Retina (tissue), 1 donor: ENCODE measurements around the gene ORM2.
A peak's percentile ranks its signal among the peaks of the same experiment; 100 is the strongest.

ENCODE experiments used
- DNase-seq: peaks from one replicate; pipeline ENCODE4 v3.0.0-alpha.2; 2016

Gene ORM2

GRCh38 chr9:114334490-114334889 lies 4.8 kb downstream of the ORM2 start:
- no peak for DNase-seq

DNA sequence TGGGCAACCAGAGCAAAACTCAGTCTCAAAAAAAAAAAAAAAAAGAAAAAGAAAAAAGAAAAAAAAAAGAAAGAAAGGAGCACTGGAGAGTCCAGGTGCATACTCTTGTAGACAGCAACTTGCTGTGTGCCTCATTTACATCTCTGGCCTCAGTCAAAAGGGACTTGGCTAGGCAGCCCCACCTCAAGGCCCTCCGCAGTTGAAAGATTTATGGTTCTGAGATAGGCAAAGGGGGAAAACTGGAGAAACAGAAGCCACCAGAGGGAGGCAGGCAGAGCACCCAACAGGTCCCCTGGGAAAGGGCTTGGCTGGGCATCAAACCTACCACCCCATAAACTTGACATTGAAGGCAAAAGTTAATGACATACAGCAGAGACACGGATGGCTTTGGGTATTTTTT lies 6.1 kb downstream of the ORM2 start:
- no peak for DNase-seq

GRCh38 chr9:114336157-114336556 lies 6.5 kb downstream of the ORM2 start:
- no peak for DNase-seq

DNA sequence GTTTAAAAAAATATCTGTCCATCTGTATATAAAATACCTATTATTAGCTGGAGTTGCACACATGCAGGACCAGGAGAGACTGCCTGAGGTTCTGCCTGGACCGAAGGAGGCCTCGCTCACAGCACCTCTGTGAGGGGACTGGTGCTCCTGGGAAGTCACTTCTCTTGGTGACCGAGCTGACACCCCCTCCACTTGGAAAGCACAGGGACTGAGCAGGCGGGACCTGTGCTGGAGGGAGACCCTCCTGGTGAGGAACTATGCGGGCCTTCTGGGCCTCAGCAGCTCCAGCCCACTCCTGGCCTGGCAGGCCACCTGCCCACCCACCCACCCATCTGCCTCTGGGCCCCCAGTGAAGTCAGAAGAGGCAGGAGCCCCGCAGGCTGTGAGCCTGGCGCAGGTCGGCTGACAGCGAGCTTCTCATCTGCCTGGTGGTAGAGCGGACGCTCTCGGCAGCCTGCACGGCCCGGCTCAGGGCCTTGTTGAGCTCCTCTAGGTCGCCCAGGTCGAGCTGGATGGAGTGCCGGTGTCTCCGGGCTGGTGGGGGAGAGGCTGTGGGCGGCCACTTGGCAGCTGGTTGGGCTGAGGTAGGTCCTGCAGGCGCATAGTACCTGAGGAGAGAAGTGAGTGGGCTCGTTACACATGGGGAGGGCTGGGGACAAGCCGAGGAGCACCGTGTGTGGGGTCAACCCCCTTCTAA lies 7.2 kb downstream of the ORM2 start:
- no peak for DNase-seq

DNA sequence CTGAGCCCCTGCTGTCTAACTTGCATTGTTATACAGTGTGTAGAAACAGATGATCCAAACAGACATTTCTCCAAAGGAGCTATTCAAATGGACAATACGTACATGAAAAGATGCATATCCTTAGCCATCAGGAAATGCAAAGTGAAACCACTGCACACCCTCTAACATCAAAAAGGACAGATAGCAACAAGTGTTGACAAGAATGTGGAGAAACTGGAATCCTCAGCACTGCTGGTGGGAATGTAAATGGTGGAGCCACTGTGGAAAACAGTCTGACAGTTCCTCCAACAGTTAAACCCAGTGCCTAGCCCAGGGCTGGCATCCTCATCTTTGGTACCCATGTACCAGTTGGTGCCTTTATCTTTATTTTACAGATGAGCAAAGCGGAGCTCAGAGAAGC lies 8.5 kb downstream of the ORM2 start:
- DNase-seq, result no peak

GRCh38 chr9:114339130-114339908 lies 9.7 kb downstream of the ORM2 start:
- DNase-seq, result peak; percentile 32

- DNase-seq, result no peak
These were observed 11.6 kb downstream of the ORM2 start for GRCh38 chr9:114341152-114341830.

DNA sequence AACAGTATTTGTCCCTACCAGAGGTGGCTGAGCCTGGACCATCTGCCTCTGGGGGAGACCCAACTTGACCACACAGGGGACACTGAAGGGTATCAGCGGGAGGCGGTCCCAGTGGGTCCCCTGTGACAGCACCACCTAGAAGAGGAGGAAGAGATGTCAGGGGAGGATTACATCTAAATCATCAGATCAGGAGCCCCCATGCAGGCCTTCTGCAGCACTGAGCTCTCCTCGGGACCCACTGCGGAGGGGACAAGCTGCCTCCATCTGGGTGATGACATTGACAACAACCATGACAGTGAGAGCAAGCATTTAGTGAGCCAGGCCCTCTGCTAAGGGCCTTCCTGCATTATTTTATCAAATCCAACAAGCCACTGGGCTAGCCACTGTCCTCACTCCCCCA lies 12.3 kb downstream of the ORM2 start:
- DNase-seq, result no peak

DNA sequence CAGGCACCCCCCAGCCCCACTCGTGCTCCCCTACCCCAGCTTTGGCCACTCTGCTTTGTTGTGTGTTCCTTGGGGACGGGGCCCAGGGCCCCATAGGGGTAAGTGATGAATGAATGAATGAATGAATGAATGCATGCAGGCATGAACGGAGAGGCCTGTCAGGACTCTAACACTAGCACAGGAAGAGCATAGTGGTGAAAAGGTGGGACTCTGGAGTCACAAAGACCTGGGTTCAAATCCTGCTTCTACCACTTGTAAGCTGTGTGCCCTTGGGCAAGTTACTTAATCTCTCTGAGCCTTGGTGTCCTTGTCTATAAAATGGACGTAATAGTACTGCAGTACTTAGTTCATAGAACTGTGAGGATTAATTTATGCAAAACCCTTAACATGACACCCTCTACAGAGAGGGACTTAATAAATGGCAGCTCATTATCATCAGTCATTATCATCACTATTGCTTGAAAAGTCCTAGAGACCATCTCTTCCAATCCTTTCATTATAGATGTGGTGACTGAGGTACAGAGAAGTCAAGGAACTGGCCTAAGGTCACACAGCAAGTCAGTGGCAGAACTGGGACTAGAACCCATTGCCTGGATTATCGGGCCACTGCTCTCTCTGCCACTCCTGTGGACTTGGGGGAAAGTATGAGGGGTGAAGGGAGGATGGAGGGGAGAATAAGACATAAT lies 13.2 kb downstream of the ORM2 start:
- DNase-seq, result no peak

DNA sequence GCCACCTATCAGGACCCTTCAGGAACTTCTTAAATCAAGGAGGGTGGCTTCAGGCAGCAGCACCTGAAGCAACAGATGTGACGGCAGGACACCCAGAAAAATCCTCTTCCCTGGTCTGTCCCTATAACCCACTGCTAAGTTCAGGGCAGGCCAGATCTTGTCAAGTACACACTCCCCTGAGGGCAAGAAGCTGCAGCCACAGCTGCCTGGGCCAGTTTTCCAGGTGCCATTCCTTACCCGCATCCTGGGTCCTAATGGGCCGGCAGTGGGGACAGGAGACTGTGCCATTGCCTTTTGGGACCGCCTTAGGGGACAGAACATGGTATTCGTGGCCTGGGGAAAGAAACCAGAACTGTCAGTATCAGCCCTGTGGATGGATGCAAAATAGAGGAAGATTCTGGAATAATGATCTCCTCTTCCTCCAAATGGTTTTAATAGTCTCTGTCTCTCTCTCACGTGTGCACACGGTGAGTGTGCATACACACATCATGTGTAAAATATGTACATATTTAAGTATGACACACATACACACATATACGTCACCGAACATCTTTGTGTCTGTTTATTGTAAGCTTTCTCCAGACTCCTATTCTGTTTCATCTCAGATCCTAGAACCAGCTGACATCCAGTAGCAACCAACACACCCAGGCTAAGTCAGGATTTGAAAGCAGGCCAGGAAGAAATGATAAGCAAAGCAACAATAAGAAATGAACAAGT lies 14.0 kb downstream of the ORM2 start:
- DNase-seq, result no peak

- DNase-seq, result no peak
These were observed 14.5 kb downstream of the ORM2 start for GRCh38 chr9:114344188-114344566.

GRCh38 chr9:114344692-114345091 lies 15.0 kb downstream of the ORM2 start:
- no peak for DNase-seq

- DNase-seq, result no peak
These were observed 15.9 kb downstream of the ORM2 start for GRCh38 chr9:114345493-114346065.

GRCh38 chr9:114346146-114346545 lies 16.5 kb downstream of the ORM2 start:
- no peak for DNase-seq

DNA sequence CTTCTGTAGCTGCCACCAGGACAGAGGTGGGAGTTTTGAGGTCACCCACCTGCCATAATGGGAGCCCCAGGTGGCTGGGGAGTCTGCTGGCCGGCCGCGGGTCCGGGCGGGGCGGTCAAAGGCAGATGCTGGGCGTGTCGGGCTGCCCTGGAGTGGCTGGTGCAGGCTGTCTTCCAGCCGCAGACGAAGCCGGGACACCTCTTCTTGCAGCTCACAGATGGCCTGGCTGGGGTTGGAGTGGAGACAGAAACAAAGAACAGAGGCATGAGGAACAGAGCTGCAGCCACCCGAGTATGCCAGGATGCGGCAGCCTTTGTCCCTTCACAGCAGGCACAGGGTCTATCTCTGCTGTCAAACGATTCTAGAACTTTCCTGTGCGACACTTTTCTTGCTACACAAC lies 18.0 kb downstream of the ORM2 start:
- DNase-seq, result no peak

GRCh38 chr9:114348261-114348905 lies 18.7 kb downstream of the ORM2 start:
- DNase-seq, result no peak

DNA sequence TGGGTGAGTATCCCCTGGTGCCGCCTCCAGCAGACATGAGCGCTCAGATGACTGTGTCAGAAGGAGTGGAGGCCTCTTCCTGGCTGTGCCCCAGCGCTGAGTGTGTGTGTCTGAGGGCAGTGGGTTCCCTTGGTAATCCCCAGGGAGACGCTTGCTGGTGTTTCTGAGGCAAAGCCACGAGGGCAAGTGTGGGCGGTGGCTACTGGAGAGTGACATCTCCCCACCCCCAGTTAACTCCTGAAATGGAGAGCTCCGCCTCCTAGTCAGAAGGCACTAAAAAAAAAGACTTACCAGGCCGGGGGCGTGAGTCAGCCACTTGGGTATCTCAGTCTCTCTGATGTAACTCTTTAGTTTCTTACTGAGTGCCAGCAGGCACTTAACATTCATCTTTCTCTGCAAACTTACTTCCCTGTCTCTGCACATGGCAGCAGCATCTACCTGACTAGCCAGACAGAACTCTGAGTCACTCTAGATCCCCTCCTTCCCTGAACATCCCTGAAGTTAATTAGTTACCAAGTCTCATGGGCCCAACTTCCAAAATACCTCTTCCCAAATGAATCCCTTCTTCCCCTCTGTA lies 19.3 kb downstream of the ORM2 start:
- peak; percentile 33 for DNase-seq

DNA sequence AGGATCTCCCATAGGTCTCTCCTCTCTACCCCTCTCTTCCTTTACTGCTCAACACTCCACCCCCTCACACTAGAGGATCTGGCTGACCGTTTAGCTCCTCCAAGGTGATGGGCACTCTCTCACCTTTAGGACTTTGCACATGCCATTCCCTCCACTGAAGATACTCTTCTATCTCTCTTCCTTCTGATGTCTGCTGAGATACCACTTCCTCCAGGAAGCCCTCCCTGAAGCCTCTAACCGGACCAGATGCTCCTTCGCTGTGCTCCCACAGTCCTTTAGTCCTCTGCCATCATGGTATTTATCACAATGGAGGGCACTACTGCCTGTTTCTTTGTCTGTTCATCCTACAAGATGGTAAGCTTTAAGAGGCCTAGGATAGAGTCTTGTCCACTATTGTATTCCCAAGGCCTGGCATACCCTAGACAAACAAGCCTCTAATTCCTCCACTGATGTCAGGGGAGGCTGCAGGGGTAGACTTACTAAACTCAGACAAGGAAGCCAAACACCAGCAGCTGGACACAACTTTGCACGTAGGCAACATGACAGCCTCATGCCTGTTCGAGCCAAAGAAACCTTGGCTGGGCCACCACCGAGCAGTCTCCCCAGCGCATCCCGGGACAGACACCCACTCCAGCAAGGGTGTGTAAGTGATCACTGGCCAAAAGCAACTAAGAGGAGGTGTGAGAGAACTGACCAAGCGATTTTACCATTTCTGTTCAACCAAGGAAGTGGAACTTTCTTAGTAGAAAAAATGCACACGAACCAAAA lies 20.2 kb downstream of the ORM2 start:
- DNase-seq, result no peak

DNA sequence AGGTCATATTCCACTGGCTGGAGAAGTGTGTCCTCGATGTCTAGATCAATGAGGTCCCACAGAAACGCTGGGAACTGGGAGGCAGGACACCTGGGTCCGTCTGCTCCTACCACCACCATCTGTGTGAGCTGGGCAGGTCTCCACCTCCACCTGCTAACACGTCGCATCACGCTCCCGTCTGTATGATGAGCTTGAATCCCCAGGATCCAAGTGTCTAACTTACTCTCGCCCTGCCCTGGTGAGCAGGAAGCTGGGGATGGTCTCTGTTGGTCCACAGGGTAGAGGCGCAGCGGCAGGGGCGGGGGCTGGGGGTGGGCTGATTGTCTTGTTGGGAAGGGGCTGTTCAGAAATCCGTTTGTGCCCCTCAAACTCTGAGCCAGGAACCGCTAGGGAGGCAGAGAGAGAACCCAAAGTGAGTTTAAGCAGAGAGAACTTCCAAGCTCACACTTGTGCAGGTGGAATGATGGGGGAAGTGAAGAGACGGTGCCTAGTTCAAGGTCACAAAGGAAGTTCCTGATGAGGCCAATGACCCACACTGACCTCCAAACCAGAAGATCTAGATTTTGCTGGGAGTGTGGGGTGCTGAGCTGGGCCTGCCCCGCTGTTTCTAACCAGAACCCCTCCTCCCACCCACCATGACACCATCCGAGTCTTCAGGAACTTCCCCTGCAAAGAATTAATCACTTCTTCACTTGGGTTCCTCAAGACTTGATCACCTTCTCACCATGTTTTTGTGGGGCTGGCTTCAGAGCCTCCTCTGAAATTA lies 21.1 kb downstream of the ORM2 start:
- no peak for DNase-seq

- no peak for DNase-seq
These were observed 22.3 kb downstream of the ORM2 start for GRCh38 chr9:114351932-114352331.
